GM18511 (cell line): Measurements from ENCODE around the gene CAPN1.
"Not testable (repeated sequence)": the region's sequence is repeated elsewhere in the genome, so short reads cannot be mapped to it uniquely, and the experiment has no call there.

Source experiments
- ATAC-seq: cut with Tn5 transposase; IDR thresholded peaks from one replicate; pipeline ENCODE4 v1.9.1; 2021; ENCODE audit warnings: mild to moderate bottlenecking, moderate library complexity; ENCODE audit not compliant: unreplicated experiment

Gene CAPN1

DNA sequence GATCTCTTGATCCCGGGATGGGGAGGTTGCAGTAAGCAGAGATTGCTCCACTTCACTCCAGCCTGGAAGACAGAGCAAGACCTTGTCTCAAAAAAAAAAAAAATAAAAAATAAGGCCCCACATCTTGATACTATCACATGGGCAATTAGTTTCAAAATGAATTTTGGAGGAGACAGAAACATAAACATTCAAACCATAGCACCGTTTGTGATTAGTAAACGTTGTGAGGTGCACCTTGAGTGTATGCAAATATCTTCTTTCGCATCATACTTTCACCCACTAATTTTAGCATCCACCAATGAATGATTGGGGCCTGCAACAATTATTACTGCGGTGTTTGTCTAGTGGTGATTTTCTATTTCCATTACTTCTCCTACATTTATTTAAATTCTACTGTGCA, 22.7 kb upstream of the CAPN1 start:
- ATAC-seq: peak; percentile 71

DNA sequence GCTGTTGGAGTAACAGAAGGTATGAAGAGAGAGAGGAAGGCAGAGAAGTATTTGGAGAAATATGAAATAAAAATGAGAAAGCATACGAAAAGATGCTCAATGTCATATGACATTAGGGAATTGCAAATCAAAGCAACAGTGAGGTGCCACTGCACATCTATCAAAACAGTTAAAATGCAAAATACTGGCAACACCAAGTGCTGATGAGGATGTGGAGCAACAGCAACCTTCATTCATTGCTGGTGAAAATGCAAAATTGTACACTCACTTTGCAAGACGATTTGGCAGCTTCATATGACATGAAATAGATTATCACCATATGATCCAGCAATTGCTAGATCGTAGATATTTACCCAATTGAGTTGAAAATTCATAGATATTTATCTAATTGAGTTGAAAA, 21.1 kb upstream of the CAPN1 start:
- no peak for ATAC-seq

DNA sequence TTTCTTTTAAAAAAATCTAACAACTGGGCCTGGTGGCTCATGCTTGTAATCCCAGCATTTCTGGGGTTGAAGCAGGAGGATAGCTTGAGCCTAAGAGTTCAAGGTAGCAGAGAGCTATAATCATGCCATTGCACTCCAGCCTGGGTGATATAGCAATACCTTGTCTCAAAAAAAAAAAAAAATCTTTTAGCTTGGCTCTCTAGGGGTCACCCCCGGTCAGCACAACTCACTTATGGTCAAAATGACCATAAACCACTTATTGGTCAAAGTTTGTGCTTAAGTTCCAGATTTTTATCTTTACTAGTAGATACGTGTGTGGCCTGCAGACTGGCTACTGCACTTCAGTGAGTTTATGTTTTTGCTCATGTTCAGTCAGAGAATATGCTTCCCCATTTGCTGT, 18.0 kb upstream of the CAPN1 start:
- ATAC-seq: no peak

DNA sequence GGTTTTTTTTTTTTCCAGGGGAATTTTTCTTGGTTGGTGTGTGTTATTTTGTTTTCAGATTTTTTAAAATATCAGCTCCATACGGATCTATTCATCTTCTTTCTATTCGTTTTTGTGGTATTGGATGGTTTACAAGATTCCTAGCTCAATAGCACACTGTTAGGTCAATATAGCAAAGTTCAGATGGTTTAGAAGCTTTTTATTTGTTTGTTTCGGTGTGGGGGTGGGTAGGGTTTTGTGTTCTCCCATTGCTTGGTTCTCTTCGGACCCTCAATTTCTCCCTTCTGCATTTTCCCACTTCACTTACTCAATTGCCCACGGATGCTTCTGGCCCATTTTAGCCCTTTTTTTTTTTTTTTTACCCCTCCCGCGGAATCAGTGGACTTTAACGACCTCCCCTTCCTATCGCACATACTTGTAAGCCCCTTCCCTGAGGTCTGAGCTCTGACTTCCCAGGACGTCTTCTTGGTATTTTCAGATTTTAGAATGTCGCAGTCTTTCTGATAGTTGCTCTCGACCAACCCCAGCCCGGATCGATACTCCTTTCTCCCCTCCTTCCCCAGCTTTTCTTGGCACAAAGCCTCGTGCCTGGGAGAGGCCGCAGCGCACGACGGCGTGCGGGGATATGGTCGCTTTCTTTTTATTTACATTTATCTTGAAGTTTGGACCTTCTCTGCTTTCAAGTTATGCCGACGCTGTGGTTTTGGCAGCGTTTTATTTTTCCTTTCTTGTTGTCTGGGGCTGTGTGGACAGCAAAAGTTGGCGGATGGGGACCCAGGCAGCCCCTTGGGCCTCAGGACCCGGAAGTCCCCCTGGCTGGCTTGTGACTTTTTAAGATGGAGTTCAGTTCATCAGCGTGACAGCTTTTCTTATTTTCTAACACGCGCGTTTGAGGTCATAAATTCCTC, 16.1 kb upstream of the CAPN1 start:
- ATAC-seq: no peak

DNA sequence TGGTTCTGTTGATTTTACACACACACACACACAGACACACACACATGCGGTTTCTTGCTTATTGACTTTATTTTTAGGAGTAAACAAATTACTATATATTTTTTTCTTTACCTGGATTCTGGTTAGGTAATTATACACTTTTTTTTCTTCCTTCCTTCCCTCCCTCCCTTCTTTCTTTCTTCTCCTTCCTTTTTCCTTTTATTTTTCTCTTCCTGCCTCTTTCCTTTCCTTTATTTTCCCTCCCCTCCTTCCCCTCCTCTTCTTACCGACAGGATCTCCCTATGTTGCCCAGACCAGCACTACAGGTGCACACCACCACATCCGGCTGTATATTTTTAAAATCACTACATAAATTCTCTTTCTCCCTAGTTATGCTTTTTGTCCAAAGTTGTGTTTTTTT, 14.8 kb upstream of the CAPN1 start:
- no peak for ATAC-seq

DNA sequence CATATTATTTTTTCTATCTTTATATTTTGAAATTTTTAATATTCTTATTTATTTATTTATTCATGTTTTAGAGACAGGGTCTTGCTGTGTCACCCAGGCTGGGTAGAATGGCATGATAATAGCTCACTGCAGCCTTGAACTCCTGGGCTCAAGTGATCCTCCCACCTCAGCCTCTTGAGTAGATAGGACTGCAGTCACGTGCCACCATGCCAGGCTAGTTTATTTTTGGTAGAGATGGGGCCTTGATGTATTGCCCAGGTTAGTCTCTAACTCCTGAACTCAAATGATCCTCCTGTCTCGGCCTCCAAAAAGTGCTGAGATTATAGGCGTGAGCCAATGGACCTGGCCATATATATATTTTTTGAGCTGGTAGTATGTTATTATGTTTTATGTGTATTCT, 14.1 kb upstream of the CAPN1 start:
- no peak for ATAC-seq

DNA sequence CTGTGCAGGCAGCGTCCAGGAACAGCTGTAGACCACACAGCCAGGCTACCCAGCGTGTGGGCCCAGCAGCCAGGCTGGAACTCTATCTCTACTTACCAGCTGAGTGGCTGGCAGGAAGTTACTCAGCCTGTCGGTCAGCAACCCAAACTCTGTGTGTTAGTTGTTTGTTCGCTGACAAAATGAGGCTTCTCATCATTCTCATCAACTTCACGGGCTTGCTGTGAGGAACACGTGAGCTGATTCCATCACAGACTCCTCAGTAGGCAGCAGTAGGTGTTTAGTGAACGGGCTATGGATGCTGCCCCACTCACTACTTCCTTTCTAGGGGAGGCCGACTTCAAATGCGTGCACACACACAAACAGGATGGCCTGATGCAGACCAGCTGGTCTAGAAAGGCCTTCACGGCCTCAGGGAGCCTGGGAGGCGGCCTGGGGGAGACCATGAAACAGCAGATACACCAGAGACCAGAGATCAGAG, 12.5 kb upstream of the CAPN1 start:
- ATAC-seq: no peak

DNA sequence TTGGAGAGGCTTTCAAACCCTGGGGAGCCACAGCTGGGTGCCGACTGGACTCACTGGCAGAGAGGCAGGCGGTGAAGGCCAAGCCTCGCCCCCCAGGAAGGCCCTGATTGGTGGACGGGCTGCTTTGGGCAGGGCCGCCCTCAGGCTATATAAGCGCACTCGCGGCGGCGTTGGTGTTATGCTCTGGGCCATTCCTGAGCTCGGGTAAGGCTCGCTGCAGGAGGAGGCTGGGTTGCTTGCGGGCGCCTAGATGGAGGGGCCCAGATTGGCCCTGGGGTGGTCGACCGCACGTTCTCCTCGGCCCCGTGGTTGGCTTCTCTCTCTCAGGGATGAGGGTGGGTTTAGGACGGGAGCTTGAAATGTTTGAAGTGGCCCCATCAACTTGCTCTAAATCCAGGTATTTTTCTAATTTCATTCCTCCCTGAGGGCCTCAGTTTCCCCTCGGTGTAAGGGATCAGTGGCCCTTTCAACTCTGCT, 11.6 kb upstream of the CAPN1 start, which contains the start of gene SPDYC:
Gene SPDYC (plus strand): TSS at position 176 of the 477 bp plus-strand sequence. CDS start 1,125 bp downstream, outside the sequence.
- ATAC-seq: no peak

DNA sequence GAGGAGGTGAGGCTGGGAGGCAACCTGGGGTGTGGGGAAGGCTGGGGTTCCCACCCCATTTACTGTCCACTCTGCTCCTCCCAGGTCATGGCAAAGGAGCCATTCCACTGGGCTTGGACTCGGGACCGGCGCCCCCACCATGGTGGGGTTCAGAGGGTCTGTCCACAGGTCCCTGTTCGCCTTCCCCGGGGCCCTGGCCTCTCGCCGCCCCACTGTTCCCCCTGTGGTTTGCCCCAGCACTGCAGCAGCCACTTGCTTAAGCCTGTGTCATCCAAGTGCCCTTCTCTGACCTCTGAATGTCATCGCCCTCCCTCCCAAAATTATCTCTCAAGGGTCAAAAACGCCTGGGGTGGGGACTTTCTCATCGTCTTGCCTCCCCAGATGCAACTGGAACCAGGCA, 9.1 kb upstream of the CAPN1 start:
- no peak for ATAC-seq

DNA sequence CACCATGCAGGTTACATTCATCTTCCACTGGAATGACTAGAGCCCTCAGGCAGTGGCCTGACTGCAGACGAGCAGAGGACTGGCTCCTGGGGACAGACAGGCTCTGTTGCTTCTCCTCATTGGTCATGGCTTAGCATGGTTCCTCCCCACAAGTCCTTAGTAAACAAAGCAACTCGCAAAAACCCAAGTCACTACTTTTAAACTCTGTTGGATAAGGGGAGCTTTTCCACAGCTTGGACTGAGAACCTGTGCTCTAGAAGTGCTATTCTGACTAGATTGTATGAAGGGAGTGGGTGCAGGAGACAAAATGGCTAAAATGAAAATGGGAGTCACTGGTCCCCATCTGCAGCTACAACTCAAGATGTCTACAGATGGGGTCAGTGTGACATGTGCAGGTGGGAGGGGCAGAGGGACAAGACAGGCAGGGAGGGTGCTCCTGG, 7.1 kb upstream of the CAPN1 start:
- ATAC-seq: not testable (repeated sequence)

DNA sequence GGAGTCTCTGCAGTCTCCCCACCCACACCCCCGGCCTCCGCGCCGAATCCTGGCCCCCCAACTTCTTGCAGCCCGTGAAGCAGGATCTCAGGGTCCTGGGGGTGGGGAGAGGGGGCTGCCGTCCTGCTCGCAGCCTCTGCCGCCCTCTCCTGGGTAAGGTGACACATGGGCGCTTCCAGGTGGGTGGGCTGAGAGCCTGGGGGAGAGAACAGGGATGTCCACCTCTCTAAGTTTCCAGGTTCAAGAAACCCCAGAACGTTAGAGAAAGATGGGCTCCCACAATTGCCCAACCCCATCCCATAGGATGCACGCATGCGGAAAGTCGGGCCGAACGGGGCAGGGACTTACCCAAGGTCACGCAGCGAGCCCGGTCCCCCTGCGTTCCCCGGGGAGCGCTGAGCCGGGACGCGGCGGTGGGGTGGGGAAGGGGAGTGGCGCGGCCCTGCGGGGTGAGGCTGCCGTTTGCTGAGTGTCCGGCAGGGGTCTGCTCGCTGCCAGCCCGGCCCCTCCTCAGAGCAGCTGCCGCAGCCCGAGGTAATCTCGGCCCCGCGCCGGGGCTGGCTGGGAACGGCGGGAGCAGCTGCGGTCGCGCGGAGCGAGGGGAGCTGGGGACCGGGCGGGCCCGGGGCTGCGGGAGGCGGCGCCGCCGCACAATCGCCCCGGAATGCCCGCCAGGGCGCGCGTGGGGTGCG, 705 bp upstream of the CAPN1 start:
- peak; percentile 68 for ATAC-seq

DNA sequence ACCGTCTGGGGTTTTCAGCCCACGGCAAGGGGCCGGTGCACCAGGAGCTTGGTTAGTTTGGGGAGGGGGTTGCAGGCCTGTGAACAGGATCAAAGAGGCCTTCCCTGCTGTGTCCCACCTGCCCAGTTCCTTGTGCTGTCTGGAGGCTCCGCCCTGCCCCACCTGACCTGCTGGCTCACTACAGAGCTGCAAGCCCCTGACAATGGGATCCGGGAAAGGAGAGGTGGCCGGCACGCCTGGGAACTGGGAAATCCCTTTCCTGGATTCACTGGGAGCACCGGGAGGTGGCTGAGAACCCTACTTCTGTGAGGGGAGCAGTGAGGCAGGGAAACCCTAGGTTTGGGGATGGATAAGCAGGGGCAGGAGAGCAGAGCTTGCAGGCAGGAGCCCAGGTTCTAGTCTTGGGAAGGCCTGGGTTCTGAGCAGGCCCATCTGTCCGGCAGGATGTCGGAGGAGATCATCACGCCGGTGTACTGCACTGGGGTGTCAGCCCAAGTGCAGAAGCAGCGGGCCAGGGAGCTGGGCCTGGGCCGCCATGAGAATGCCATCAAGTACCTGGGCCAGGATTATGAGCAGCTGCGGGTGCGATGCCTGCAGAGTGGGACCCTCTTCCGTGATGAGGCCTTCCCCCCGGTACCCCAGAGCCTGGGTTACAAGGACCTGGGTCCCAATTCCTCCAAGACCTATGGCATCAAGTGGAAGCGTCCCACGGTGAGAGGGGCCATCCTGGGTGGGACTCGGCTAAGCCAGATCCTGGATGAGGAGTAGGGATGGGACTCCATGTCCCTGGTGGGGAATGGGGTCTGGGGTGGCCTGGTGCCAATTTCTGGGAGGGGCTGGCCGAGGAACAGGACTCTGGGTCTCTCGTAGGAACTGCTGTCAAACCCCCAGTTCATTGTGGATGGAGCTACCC, 786 bp downstream of the CAPN1 start:
- ATAC-seq: no peak

DNA sequence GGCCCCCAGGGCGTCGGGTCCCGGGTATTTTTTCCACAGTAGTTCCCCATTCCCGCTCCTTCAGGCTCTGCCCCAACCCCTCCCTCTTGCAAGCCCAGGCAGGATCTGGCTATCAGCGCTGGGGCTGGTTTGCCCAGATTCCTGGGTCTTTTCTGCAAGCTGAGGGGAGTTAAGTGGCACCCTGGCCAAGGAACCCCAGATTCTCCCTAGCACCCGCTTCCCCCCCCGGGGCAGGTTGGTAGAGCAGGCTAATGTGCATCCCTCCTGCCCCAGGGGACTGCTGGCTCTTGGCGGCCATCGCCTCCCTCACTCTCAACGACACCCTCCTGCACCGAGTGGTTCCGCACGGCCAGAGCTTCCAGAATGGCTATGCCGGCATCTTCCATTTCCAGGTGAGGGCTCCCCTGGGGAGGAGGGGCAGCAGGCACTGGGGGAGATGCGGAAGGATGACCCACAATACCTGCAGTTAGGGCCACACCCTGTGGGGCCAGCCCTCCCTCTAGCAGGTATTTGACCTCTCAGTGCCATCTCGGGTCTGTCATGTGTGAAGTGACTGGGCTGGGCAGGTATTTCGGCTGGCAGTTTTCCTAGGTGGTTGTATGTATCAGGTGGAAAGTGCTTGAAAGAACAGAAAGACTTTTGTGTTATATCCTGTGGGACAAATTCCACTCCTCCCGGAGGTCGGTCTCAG, 1.6 kb downstream of the CAPN1 start:
- ATAC-seq: no peak

DNA sequence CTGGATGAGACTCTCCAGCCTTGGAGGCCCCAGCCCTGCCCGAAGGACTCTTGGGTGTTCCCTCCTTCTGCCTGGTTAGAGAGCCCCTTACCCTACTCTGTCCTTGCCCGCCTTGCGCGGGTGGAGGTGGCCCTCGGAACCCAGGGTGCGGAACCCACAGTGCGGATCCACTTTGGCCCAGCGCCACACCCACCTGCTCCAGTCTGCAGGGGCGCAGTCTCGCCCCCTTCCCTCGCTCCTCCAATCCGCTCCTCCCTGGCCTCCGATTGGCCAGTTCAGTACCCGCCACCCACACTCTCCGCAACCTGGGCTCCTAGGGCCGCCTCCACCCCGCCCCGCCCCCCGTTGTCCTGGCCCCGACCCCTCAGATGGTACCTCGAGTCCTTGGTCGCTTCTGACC, 2.4 kb downstream of the CAPN1 start:
- no peak for ATAC-seq

DNA sequence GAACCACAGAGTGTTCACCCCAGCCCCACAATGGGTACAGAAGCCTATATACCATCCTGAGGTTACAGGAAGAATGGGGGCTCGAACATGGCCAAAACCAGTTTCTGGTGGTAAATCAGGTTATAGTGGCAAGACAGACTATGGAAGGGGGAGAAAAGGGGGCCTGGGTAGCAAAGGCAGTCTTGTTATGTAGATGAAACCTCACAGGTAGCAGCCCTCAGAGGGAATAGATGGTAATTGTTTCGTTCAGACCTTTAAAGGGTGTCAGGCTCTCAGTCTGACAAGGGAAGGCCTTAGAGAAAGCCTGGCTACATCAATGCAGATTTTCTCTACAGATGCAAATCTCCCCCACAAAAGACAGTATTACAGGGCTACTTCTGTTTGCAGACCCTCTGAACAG, 3.4 kb downstream of the CAPN1 start:
- no peak for ATAC-seq

DNA sequence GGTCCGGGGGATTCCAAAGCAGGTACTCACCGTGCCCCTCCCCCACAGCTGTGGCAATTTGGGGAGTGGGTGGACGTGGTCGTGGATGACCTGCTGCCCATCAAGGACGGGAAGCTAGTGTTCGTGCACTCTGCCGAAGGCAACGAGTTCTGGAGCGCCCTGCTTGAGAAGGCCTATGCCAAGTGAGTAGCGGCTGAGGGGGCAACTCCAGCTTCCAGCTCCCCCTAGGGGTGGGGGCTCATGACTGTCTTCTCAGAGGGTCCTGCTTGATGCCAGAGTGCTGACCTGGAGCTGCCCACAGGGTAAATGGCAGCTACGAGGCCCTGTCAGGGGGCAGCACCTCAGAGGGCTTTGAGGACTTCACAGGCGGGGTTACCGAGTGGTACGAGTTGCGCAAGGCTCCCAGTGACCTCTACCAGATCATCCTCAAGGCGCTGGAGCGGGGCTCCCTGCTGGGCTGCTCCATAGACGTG, 4.2 kb downstream of the CAPN1 start:
- ATAC-seq: no peak

DNA sequence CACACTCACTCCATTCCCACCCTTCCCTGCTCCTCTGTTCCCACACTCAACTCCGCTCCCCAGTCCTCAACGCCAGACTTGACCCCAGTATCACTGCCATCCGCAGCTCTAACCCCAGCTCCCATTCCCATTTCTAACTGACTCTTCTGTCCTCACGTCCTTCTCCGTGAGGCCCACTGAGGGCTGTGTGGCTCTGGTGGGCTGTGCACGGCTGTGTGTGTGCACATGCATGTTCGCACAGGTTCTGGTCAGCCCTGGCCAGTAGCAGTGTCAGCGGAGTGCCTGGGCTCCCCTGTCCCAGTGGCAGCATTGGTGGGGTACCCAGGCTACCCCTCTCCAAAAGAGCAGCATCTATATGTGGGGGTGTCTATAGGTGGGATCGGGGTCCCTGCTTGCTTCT, 5.0 kb downstream of the CAPN1 start:
- no peak for ATAC-seq

DNA sequence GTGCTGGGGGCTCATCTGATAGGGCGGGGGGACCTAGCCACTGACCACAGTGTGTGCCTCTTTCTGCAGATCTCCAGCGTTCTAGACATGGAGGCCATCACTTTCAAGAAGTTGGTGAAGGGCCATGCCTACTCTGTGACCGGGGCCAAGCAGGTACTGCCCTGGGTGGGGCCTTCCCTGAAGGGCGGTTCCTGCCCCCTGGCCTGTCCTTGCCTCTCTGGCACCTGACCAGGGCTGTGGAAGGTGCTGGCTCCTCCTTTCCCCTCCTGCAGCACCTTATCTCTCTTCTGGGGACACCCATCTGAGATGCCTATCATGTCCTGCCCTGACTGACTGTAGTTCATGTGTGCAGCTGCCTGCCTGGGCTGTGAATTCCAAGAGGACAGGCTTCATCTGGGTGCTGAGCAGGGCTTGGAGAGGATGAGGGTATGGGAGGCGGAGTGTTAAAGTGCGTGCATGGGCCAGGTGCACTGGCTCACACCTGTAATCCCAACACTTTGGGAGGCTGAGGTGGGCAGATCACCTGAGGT, 5.5 kb downstream of the CAPN1 start:
- no peak for ATAC-seq

DNA sequence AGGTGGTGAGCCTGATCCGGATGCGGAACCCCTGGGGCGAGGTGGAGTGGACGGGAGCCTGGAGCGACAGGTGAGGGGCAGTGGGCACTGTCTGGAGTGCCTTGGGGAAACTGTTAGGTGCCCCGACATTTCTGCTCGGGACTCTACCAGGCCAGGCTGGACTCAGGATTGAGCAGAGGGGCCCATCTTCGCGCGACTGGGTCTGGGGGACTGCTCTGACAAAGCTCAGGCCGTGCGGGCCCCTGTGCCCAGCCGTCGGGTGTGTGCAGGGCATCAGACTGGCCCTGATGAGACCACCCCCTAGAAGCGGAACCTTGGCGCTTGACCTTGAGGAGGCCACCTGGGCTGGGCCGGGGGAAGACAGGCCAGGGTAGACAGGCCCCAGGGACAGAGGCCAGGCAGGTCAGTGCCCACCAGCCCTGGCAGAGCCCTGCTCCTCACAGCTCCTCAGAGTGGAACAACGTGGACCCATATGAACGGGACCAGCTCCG, 6.3 kb downstream of the CAPN1 start:
- no peak for ATAC-seq

DNA sequence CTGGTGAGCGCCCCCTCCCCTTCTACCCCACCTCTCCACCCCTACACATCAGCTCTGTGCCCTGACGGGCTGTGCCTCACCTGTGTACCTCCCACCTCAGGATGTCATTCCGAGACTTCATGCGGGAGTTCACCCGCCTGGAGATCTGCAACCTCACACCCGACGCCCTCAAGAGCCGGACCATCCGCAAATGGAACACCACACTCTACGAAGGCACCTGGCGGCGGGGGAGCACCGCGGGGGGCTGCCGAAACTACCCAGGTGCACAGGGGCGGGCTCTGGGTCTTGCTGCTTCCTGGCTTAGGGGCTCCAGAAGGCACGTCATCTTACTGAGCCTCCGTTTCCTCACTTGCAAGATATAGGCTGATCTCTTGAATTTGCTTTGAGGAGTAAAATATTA, 6.8 kb downstream of the CAPN1 start:
- no peak for ATAC-seq
